OCI-LY3 (cell line): ENCODE results near the gene FAM149B1.

Experiments
- H2AFZ ChIP-seq: fragments of 200-600, 300-600 bp; shearing (Covaris generic); 2 replicates; pipeline ENCODE4 v1.6.0; 2014; ENCODE audit warnings: antibody characterized with exemption, low read depth, low read length
- H3K27ac ChIP-seq: fragments of 200-600, 300-600 bp; sonication (generic); 2 replicates; pipeline ENCODE4 v1.5.1; 2014; ENCODE audit warnings: mild to moderate bottlenecking, low read length, moderate library complexity, mixed read lengths
- H3K27me3 ChIP-seq: fragments of 200-600, 300-600 bp; sonication (generic); 2 replicates; pipeline ENCODE4 v1.6.1; 2014; ENCODE audit warnings: low read depth, low read length, mixed read lengths
- H3K36me3 ChIP-seq: fragments of 200-600, 300-600 bp; sonication (generic); replicated peaks from 2 replicates; pipeline ENCODE3; 2014; ENCODE audit warnings: low read depth, low read length, mixed read lengths
- H3K4me1 ChIP-seq: fragments of 300-600, 200-600 bp; sonication (generic); 2 replicates; pipeline ENCODE4 v1.6.1; 2014; ENCODE audit warnings: low read length, mixed read lengths
- H3K4me2 ChIP-seq: fragments of 200-600, 300-600 bp; sonication (generic); 2 replicates; pipeline ENCODE4 v1.6.1; 2014; ENCODE audit warnings: low read length, mixed read lengths
- H3K4me3 ChIP-seq: fragments of 300-600, 200-600 bp; sonication (generic); 2 replicates; pipeline ENCODE4 v1.5.1; 2014; ENCODE audit warnings: antibody characterized with exemption, mild to moderate bottlenecking, low read length, moderate library complexity
- H3K79me2 ChIP-seq: fragments of 300-600, 200-600 bp; shearing (Covaris generic); 2 replicates; pipeline ENCODE4 v1.6.1; 2014; ENCODE audit warnings: mild to moderate bottlenecking, low read length, mixed read lengths
- H3K9ac ChIP-seq: fragments of 300-600, 200-600 bp; shearing (Covaris generic); 2 replicates; pipeline ENCODE4 v1.6.0; 2014; ENCODE audit warnings: mild to moderate bottlenecking, low read length, moderate library complexity
- H3K9me3 ChIP-seq: fragments of 200-600, 300-600 bp; shearing (Covaris generic); 2 replicates; pipeline ENCODE4 v1.6.1; 2014; ENCODE audit warnings: low read length, mixed read lengths; ENCODE audit not compliant: insufficient read depth
- H4K20me1 ChIP-seq: fragments of 200-600, 300-600 bp; sonication (generic); 2 replicates; pipeline ENCODE4 v1.6.1; 2016; ENCODE audit warnings: low read length, mixed read lengths; ENCODE audit not compliant: insufficient read depth
- CTCF ChIP-seq: fragments of 200-600, 300-600 bp; sonication (generic); IDR thresholded peaks from 2 replicates; pipeline ENCODE4 v1.5.1; 2014; ENCODE audit warnings: antibody characterized with exemption, low read length, low read depth
- EZH2phosphoT487 ChIP-seq: fragments of 200-600 bp; shearing (Covaris generic); IDR thresholded peaks from 2 replicates; pipeline ENCODE4 v1.6.1; 2018; ENCODE audit warnings: antibody characterized with exemption, mixed run types, low read depth

Gene FAM149B1

GRCh38 chr10:73293461-73293860 lies 125.5 kb downstream of the FAM149B1 start:
- H4K20me1 ChIP-seq, result no peaks in the 10 kb centered on the region
- H3K4me1 ChIP-seq, result no peaks in the 10 kb centered on the region; the same call in 1 of the 2 replicates
- H3K79me2 ChIP-seq, result no peaks in the 10 kb centered on the region
- H3K27me3 ChIP-seq, result peaks cover 6% of the 10 kb centered on the region; the same call in 1 of the 2 replicates
- H2AFZ ChIP-seq, result no peak overlapping the region
- H3K4me3 ChIP-seq, result no peak overlapping the region
- no peaks in the 10 kb centered on the region for H3K36me3 ChIP-seq
- H3K27ac ChIP-seq, result no peak overlapping the region
- TF ChIP-seq CTCF (no peak), EZH2phosphoT487 (no peak)
- H3K9ac ChIP-seq, result no peak overlapping the region
- H3K9me3 ChIP-seq, result no peaks in the 10 kb centered on the region
- no peak overlapping the region for H3K4me2 ChIP-seq
